ENCODE measurements around the gene SSR2. TPM values are rescaled to one million over a fixed set of nuclear protein-coding genes. Genes with fewer than 3 reads are reported as not detected.
A peak's percentile ranks its signal among the peaks of the same experiment; 100 is the strongest.

Gene SSR2
- total RNA-seq, 1 donor from 2014 or later: 236 TPM

- no peak for TF ChIP-seq CTCF (IDR thresholded peaks at IDR 0.05; ENCODE audit: insufficient read depth, low read depth, low read length)
- no peak for TF ChIP-seq EZH2 (IDR thresholded peaks at IDR 0.05; ENCODE audit: insufficient read depth, low read length)
- no peak overlapping the region for H3K4me3 ChIP-seq (ENCODE audit: insufficient read depth, low read depth, low read length)
- peak overlapping the region; percentile 66 for H3K27ac Mint-ChIP-seq (ENCODE audit: unreplicated experiment)
- H3K4me2 ChIP-seq (ENCODE audit: low read length): peak overlapping the region; percentile 73
- no peak overlapping the region for H2AFZ ChIP-seq (ENCODE audit: low read depth, low read length)
- FAIRE-seq: no peak
- peaks cover 46% of the 10 kb centered on the region for H3K36me3 ChIP-seq (ENCODE audit: insufficient read depth, low read length)
- H3K27me3 Mint-ChIP-seq (ENCODE audit: low read depth, unreplicated experiment): no peaks in the 10 kb centered on the region
- peaks cover 47% of the 10 kb centered on the region for H3K4me1 Mint-ChIP-seq (ENCODE audit: low read depth, unreplicated experiment)
- no peak for DNase-seq (ENCODE audit: low read depth)
- peak overlapping the region; percentile 49 for H3K27ac ChIP-seq (ENCODE audit: low read depth, low read length)
- peaks cover 95% of the 10 kb centered on the region for H3K79me2 ChIP-seq (ENCODE audit: insufficient read depth, low read length)
- no peaks in the 10 kb centered on the region for H3K27me3 ChIP-seq (ENCODE audit: insufficient read depth, low read length)
- H3K36me3 Mint-ChIP-seq (ENCODE audit: low read depth, unreplicated experiment): peaks cover 25% of the 10 kb centered on the region
- peaks cover 50% of the 10 kb centered on the region for H3K4me1 ChIP-seq (ENCODE audit: insufficient read depth, low read length)
- no peaks in the 10 kb centered on the region for H3K9me3 ChIP-seq (ENCODE audit: insufficient read depth, low read depth, low read length)
- H3K9me3 Mint-ChIP-seq (ENCODE audit: unreplicated experiment): no peaks in the 10 kb centered on the region
- H3K4me3 Mint-ChIP-seq (ENCODE audit: unreplicated experiment): no peak overlapping the region
- peaks cover 93% of the 10 kb centered on the region for H4K20me1 ChIP-seq (ENCODE audit: insufficient read depth, low read length)
- peak overlapping the region; percentile 60 for H3K9ac ChIP-seq (ENCODE audit: low read length)
Observed at GRCh38 chr1:155969377-155969791, 51.4 kb downstream of the SSR2 start.

- Histone ChIP-seq H3K36me3 (ENCODE audit: insufficient read depth, low read length) (peaks cover 49% of the 10 kb centered on the region), H3K79me2 (ENCODE audit: insufficient read depth, low read length) (peaks cover 88% of the 10 kb centered on the region), H4K20me1 (ENCODE audit: insufficient read depth, low read length) (peaks cover 89% of the 10 kb centered on the region), H2AFZ (ENCODE audit: low read depth, low read length) (no peak overlapping the region), H3K9me3 (ENCODE audit: insufficient read depth, low read depth, low read length) (no peaks in the 10 kb centered on the region), H3K9ac (ENCODE audit: low read length) (peak overlapping the region; percentile 38), H3K27me3 (ENCODE audit: insufficient read depth, low read length) (no peaks in the 10 kb centered on the region), H3K27ac (ENCODE audit: low read depth, low read length) (peak overlapping the region; percentile 14), H3K4me1 (ENCODE audit: insufficient read depth, low read length) (peaks cover 46% of the 10 kb centered on the region), H3K4me3 (ENCODE audit: insufficient read depth, low read depth, low read length) (no peak overlapping the region), H3K4me2 (ENCODE audit: low read length) (peak overlapping the region; percentile 39)
- no peak for DNase-seq (ENCODE audit: low read depth)
- Mint-ChIP-seq H3K4me1 (ENCODE audit: low read depth, unreplicated experiment) (peaks cover 42% of the 10 kb centered on the region), H3K9me3 (ENCODE audit: unreplicated experiment) (no peaks in the 10 kb centered on the region), H3K27me3 (ENCODE audit: low read depth, unreplicated experiment) (no peaks in the 10 kb centered on the region), H3K4me3 (ENCODE audit: unreplicated experiment) (peak overlapping the region; percentile 23), H3K36me3 (ENCODE audit: low read depth, unreplicated experiment) (peaks cover 28% of the 10 kb centered on the region), H3K27ac (ENCODE audit: unreplicated experiment) (no peak overlapping the region)
- TF ChIP-seq EZH2 (IDR thresholded peaks at IDR 0.05; ENCODE audit: insufficient read depth, low read length) (no peak), CTCF (IDR thresholded peaks at IDR 0.05; ENCODE audit: insufficient read depth, low read depth, low read length) (no peak)
- FAIRE-seq: no peak
Observed at GRCh38 chr1:155968670-155969069, 52.1 kb downstream of the SSR2 start.

GRCh38 chr1:155968051-155968400 lies 52.7 kb downstream of the SSR2 start:
- DNase-seq (ENCODE audit: low read depth) (no peak), FAIRE-seq (no peak)
- H3K4me1 Mint-ChIP-seq (ENCODE audit: low read depth, unreplicated experiment): peaks cover 39% of the 10 kb centered on the region
- peak overlapping the region; percentile 14 for H3K27ac ChIP-seq (ENCODE audit: low read depth, low read length)
- peaks cover 47% of the 10 kb centered on the region for H3K4me1 ChIP-seq (ENCODE audit: insufficient read depth, low read length)
- no peak overlapping the region for H3K4me3 Mint-ChIP-seq (ENCODE audit: unreplicated experiment)
- no peaks in the 10 kb centered on the region for H3K27me3 ChIP-seq (ENCODE audit: insufficient read depth, low read length)
- H3K4me3 ChIP-seq (ENCODE audit: insufficient read depth, low read depth, low read length): no peak overlapping the region
- H3K27me3 Mint-ChIP-seq (ENCODE audit: low read depth, unreplicated experiment): no peaks in the 10 kb centered on the region
- H3K36me3 Mint-ChIP-seq (ENCODE audit: low read depth, unreplicated experiment): peaks cover 28% of the 10 kb centered on the region
- H3K9me3 ChIP-seq (ENCODE audit: insufficient read depth, low read depth, low read length): no peaks in the 10 kb centered on the region
- peaks cover 50% of the 10 kb centered on the region for H3K36me3 ChIP-seq (ENCODE audit: insufficient read depth, low read length)
- H3K9ac ChIP-seq (ENCODE audit: low read length): peak overlapping the region; percentile 38
- H3K4me2 ChIP-seq (ENCODE audit: low read length): peak overlapping the region; percentile 39
- H3K9me3 Mint-ChIP-seq (ENCODE audit: unreplicated experiment): no peaks in the 10 kb centered on the region
- H2AFZ ChIP-seq (ENCODE audit: low read depth, low read length): no peak overlapping the region
- TF ChIP-seq EZH2 (IDR thresholded peaks at IDR 0.05; ENCODE audit: insufficient read depth, low read length): no peak
- peaks cover 83% of the 10 kb centered on the region for H3K79me2 ChIP-seq (ENCODE audit: insufficient read depth, low read length)
- peaks cover 85% of the 10 kb centered on the region for H4K20me1 ChIP-seq (ENCODE audit: insufficient read depth, low read length)
- peak overlapping the region; percentile 24 for H3K27ac Mint-ChIP-seq (ENCODE audit: unreplicated experiment)
